NCI-H1694 treated with DMSO at 0.1 percent for 48 hours (cell line): ENCODE measurements around the gene PRH2.

ENCODE experiments used
- DNase-seq: peaks from one replicate; lab custom pipeline; 2025; lab: John Stamatoyannopoulos, UW

The PRH2 gene

DNA sequence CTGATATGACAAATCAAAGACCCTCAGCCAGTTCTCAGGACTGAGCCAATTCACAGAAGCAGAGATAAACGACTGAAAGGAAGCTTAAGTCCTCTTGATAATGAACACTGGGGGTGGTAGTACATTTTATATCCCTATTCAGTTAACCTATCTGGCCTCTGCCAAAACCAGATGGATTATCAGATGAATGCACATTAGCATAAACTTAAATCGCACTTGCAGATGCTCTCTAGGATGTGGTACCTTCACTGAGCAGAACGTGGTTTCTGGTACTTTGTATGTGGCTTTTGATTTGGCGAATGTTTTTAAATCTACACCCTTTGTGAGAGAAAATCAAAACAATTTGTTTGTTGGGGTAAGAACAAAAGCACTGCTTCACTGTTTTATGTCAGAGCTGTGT is 31.2 kb downstream of the PRH2 start:
- no peak for DNase-seq

DNA sequence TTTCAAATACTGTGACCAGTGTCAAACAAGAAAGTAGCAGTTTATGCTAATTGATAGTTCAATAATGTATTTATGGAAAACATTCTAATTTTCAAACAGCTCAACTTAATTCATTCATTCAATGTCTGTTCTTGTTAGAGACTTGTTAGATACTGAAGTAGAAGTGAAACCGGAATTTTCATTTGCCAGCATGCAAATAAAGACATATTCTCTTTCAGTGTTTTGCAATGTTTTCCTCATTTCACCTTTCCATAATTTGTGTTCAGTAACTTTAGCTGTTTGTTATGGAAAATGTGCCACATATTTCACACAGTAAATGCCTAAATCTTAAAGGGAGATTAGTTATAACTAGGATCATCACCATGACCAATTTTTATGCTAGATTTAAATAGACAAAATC is 36.4 kb downstream of the PRH2 start:
- no peak for DNase-seq

DNA sequence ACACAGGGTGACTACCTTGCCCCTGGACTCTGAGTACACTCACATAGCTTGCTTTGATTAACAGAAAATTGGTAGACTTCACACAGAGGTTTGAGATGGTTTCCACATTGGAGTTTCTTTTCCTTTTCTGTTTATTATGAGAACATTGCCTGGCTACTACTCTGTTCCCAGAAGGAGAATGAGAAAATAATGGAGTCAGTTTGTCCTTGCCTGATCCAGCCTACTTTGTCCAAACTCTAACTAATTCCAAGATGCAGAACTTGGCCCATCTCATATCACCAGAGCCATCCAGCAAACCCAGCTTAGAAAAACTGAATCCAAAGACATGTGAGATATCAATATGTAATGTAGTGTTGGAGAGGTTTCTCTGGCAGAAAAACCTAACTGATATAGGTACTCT is 37.3 kb downstream of the PRH2 start:
- DNase-seq = no peak

DNA sequence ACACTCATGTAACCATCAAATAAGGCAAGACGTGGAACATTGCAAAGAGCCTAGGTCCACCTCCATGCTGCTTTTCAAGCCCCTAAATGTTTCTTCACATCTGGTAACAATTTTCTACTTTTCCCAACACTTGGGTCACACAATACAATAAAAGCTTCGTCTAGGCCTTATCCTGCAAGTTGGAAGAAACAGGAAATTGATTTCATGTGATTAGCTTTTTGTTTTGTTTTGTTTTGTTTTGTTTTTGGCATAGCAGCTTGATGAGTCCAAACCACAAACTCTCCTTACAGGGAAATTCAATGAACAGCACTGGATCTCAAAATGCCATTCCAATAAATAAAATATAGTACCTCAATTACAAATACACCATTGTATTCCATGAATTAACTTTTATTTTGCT is 38.4 kb downstream of the PRH2 start:
- no peak for DNase-seq

DNA sequence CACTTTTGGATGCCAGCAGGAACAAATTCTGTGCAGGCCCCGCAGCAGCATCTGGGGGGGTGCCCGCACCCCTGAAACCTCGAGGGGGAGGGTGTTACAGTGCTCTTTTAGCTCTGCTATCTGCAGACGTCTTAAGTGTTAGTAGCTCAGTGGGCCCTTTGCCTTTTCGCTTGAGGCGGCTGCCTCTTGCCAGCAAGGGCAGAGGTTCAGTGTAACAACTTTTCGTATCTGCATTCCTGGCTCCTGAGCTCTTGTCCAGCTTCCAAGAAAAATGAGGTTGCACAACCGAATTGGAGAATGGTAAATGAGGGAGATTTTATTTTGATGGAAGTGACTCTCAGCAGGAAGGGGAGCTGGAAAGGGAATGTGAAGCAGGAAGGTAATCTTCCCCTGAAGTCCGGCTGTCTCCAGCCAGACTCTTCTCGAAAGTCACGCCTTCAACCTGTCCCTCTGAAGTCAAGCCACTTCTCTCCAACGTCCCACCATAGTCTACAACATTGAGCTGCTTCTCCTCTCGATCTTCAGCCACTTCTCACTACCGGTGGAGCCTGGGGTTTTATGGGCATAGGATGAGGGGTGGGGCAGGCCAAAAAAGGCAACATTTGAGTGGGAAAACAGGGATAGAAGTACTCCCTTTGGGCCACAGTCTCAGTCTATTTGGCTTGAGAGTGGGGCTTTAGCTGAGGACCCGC is 39.9 kb downstream of the PRH2 start:
- DNase-seq = no peak

DNA sequence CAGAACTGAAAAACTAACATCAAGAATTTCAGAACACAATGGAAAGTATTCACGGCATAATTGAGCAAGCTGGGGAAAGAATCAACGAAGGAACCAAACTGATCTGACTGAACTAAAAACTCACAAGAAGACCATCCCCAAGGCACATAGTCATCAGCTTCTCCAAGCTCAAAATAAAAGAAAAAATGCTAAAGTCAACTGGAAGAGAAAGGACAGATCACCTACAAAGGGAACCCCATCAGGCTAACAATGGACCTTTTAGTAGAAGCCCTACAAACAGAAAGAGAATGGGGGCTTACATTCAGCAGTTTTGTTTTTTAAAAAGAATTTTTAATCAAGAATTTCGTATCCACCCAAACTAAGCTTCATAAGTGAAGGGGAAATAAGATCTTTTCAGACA is 45.9 kb downstream of the PRH2 start:
- no peak for DNase-seq

DNA sequence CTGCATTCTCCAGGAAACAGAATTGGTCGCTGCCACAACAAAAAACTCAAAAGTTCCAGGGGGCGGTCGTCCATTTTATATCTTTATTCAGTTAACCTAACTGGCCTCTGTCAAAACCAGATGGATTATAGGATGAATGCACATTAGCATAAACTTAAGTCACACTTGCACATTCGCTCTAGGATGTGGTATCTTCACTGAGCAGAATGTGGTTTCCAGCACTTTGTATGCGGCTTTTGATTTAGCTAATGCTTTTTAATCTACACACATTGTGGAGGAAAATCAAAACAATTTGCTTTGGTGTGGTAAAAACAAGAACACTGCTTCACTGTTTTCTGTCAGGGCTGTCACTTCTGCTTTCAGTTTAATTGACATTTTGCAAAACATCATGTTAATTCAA is 53.2 kb downstream of the PRH2 start:
- DNase-seq = no peak
